Neutrophil (primary cell): Measurements from ENCODE around the gene GNA12.

Experiments used
- H3K27ac ChIP-seq: fragments of 200-600 bp; sonication (generic); 2 replicates; pipeline ENCODE4 v1.5.1; 2016; ENCODE audit warnings: mild to moderate bottlenecking, moderate library complexity
- H3K27me3 ChIP-seq: fragments of 200-600 bp; sonication (generic); 2 replicates; pipeline ENCODE4 v1.6.0; 2016; ENCODE audit warnings: mild to moderate bottlenecking
- H3K36me3 ChIP-seq: fragments of 200-600 bp; sonication (generic); 2 replicates; pipeline ENCODE4 v1.5.1; 2017
- H3K4me1 ChIP-seq, 2 experiments: fragments of 200-600 bp in 1 of 2; sonication (generic) in 1 of 2; 1 replicate in 1 of 2; 2 replicates in 1 of 2; pipeline versions ENCODE4 v1.5.1 to v1.6.1; 2013 to 2016; ENCODE audit warnings: low read depth in 1 of 2, low read length in 1 of 2, mild to moderate bottlenecking in 1 of 2, moderate library complexity in 1 of 2; ENCODE audit not compliant: control insufficient read depth in 1 of 2, insufficient read depth in 1 of 2
- H3K4me3 ChIP-seq, 2 experiments: fragments of 200-600 bp in 1 of 2; sonication (generic) in 1 of 2; 1 replicate in 1 of 2; 2 replicates in 1 of 2; pipeline ENCODE4 v1.5.1; 2013 to 2016; ENCODE audit warnings: low read depth in 1 of 2, low read length in 1 of 2, mild to moderate bottlenecking in 1 of 2, moderate library complexity in 1 of 2
- H3K9me3 ChIP-seq: fragments of 200-600 bp; sonication (generic); 2 replicates; pipeline ENCODE4 v1.5.1; 2016
- CTCF ChIP-seq: fragments of 200-600 bp; sonication (generic); IDR thresholded peaks from 2 replicates; pipeline ENCODE4 v1.5.1; 2016; ENCODE audit warnings: antibody characterized with exemption

The GNA12 gene

GRCh38 chr7:2710901-2711551 is 133.1 kb downstream of the GNA12 start:
- H3K4me1 ChIP-seq: peaks cover 2 to 6% of the 10 kb centered on the region in 2 experiments
- no peak overlapping the region for H3K4me3 ChIP-seq
- H3K9me3 ChIP-seq: no peaks in the 10 kb centered on the region
- peaks cover 51% of the 10 kb centered on the region for H3K27me3 ChIP-seq
- no peak for TF ChIP-seq CTCF
- H3K27ac ChIP-seq: no peak overlapping the region
- H3K36me3 ChIP-seq: no peaks in the 10 kb centered on the region

- no peaks in the 10 kb centered on the region for H3K9me3 ChIP-seq
- no peak overlapping the region for H3K27ac ChIP-seq
- no peak for TF ChIP-seq CTCF
- H3K27me3 ChIP-seq: peaks cover 44% of the 10 kb centered on the region
- H3K4me1 ChIP-seq: peaks cover 2 to 6% of the 10 kb centered on the region in 2 experiments
- no peak overlapping the region for H3K4me3 ChIP-seq
- H3K36me3 ChIP-seq: no peaks in the 10 kb centered on the region
Observed at GRCh38 chr7:2710286-2710655, 133.8 kb downstream of the GNA12 start.

GRCh38 chr7:2709553-2710285 is 134.4 kb downstream of the GNA12 start:
- Histone ChIP-seq H3K4me3 (no peak overlapping the region), H3K36me3 (no peaks in the 10 kb centered on the region), H3K27me3 (peaks cover 42% of the 10 kb centered on the region), H3K27ac (no peak overlapping the region), H3K4me1 (peaks cover 2 to 6% of the 10 kb centered on the region in 2 experiments), H3K9me3 (no peaks in the 10 kb centered on the region)
- TF ChIP-seq CTCF: peak; percentile 70

GRCh38 chr7:2708547-2709310 is 135.4 kb downstream of the GNA12 start:
- no peak for TF ChIP-seq CTCF
- H3K4me3 ChIP-seq: no peak overlapping the region

GRCh38 chr7:2708041-2708440 is 136.1 kb downstream of the GNA12 start:
- Histone ChIP-seq H3K27me3 (peaks cover 33% of the 10 kb centered on the region), H3K27ac (no peak overlapping the region), H3K36me3 (no peaks in the 10 kb centered on the region), H3K9me3 (no peaks in the 10 kb centered on the region), H3K4me1 (peaks cover 2 to 6% of the 10 kb centered on the region in 2 experiments), H3K4me3 (no peak overlapping the region)
- no peak for TF ChIP-seq CTCF

More at GRCh38 chr7:2708547-2709310, 135.4 kb downstream of the GNA12 start:
- Histone ChIP-seq H3K27ac (no peak overlapping the region), H3K4me1 (peaks cover 2 to 6% of the 10 kb centered on the region in 2 experiments), H3K36me3 (no peaks in the 10 kb centered on the region), H3K9me3 (no peaks in the 10 kb centered on the region), H3K27me3 (peaks cover 40% of the 10 kb centered on the region)
